Keratinocyte (primary cell): ENCODE results near the gene POU3F1. TPM values are rescaled to one million over a fixed set of nuclear protein-coding genes. Genes with fewer than 3 reads are reported as not detected.

ENCODE experiments used
- DNase-seq: peaks from one replicate; pipeline ENCODE4 v3.0.0-alpha.2; 2011; ENCODE audit warnings: low read depth, missing footprints, low spot score
- FAIRE-seq: peaks from 2 replicates; lab custom pipeline; 2011; peaks lifted over from hg19 to GRCh38; lab: Jason Lieb, UNC
- H2AFZ ChIP-seq: 2 replicates; pipeline ENCODE4 v1.6.0; 2012; ENCODE audit warnings: low read length, control low read depth, inconsistent platforms; ENCODE audit not compliant: control insufficient read depth
- H3K27ac ChIP-seq: 2 replicates; pipeline ENCODE4 v1.5.1; 2011; ENCODE audit warnings: low read length; ENCODE audit not compliant: control insufficient read depth, insufficient read depth
- H3K27me3 ChIP-seq: 3 replicates; pipeline ENCODE4 v1.6.0; 2011; ENCODE audit warnings: low read length; ENCODE audit not compliant: control insufficient read depth, insufficient read depth; ENCODE audit errors: extremely low read depth
- H3K36me3 ChIP-seq, 2 experiments: 2 replicates in 1 of 2; 3 replicates in 1 of 2; pipeline ENCODE4 v1.5.1; 2011; ENCODE audit warnings: low read length in 2 of 2, mild to moderate bottlenecking in 1 of 2; ENCODE audit not compliant: control insufficient read depth in 2 of 2, insufficient read depth in 2 of 2; ENCODE audit errors: extremely low read depth in 1 of 2
- H3K4me1 ChIP-seq: 3 replicates; pipeline ENCODE4 v1.5.1; 2011; ENCODE audit warnings: low read length; ENCODE audit not compliant: control insufficient read depth, insufficient read depth; ENCODE audit errors: extremely low read depth
- H3K4me2 ChIP-seq: 3 replicates; pipeline ENCODE4 v1.6.0; 2011; ENCODE audit warnings: low read depth, low read length; ENCODE audit not compliant: control insufficient read depth, insufficient read depth; ENCODE audit errors: extremely low read depth
- H3K4me3 ChIP-seq, 3 experiments: fragments of 200-600 bp in 1 of 3; sonication (generic) in 1 of 3; 2 replicates in 2 of 3; 3 replicates in 1 of 3; pipeline ENCODE4 v1.5.1; 2011 to 2016; ENCODE audit warnings: low read length in 3 of 3, mild to moderate bottlenecking in 3 of 3, control low read depth in 2 of 3, inconsistent platforms in 1 of 3, low read depth in 1 of 3, mixed read lengths in 1 of 3, mixed run types in 1 of 3, moderate library complexity in 1 of 3; ENCODE audit not compliant: control insufficient read depth in 2 of 3, insufficient read depth in 2 of 3; ENCODE audit errors: extremely low read depth in 1 of 3
- H3K79me2 ChIP-seq: 2 replicates; pipeline ENCODE4 v1.6.0; 2012; ENCODE audit warnings: low read length; ENCODE audit not compliant: control insufficient read depth, insufficient read depth
- H3K9ac ChIP-seq: 3 replicates; pipeline ENCODE4 v1.6.0; 2011; ENCODE audit warnings: low read length; ENCODE audit not compliant: control insufficient read depth, insufficient read depth; ENCODE audit errors: extremely low read depth
- H3K9me1 ChIP-seq: 3 replicates; pipeline ENCODE4 v1.6.0; 2011; ENCODE audit warnings: low read length; ENCODE audit not compliant: control insufficient read depth, insufficient read depth; ENCODE audit errors: extremely low read depth
- H3K9me3 ChIP-seq: 2 replicates; pipeline ENCODE4 v1.5.1; 2012; ENCODE audit warnings: low read depth, low read length; ENCODE audit not compliant: control insufficient read depth
- H4K20me1 ChIP-seq: 3 replicates; pipeline ENCODE4 v1.6.0; 2011; ENCODE audit warnings: low read length; ENCODE audit not compliant: control insufficient read depth, insufficient read depth; ENCODE audit errors: extremely low read depth
- CTCF ChIP-seq, 3 experiments: IDR thresholded peaks in 1 of 3; conservative IDR thresholded peaks in 1 of 3; optimal IDR thresholded peaks in 1 of 3; 2 replicates in 2 of 3; 3 replicates in 1 of 3; pipeline versions ENCODE3 to v1.5.1; 2011; ENCODE audit warnings: low read length in 3 of 3, mild to moderate bottlenecking in 3 of 3, moderate library complexity in 2 of 3, control low read depth in 1 of 3, inconsistent platforms in 1 of 3; ENCODE audit not compliant: insufficient read depth in 2 of 3; ENCODE audit errors: extremely low read depth in 1 of 3
- EZH2 ChIP-seq: IDR thresholded peaks from one replicate; pipeline ENCODE4 v1.6.1; 2012; ENCODE audit warnings: inconsistent platforms, mild to moderate bottlenecking, low read length, moderate library complexity
- dilution Hi-C: fragments of 300-500 bp; cut with MboI; formaldehyde crosslinking; loops from one replicate; pipeline ENCODE4 v1.7.0; 2020; ENCODE audit warnings: low sequenced_read_pairs; ENCODE audit not compliant: extremely low pct_ligation_motif_present
- polyA plus RNA-seq, 5 experiments: library from polyadenylated mRNA; depleted of rRNA in 3 of 5; stranded (reverse) in 3 of 5; stranded (forward) in 1 of 5; unstranded in 1 of 5; fragments of >200 nt; gene quantifications; 1 replicate in 1 of 5; 2 replicates in 3 of 5; 3 replicates in 1 of 5; pipeline versions ENCODE4 v1.2.1 to v1.2.3, GENCODE V29; 2011 to 2012; ENCODE audit warnings: missing spikeins in 2 of 5, low read depth in 1 of 5, low replicate concordance in 1 of 5

POU3F1 gene
- polyA plus RNA-seq, 1 donor (not counting 4 experiments of a cell fraction or from before 2014, with no cell fraction given) = 0.59 TPM

GRCh38 chr1:38084113-38084512 is 37.5 kb upstream of the POU3F1 start:
- Histone ChIP-seq H3K27me3 (no peaks in the 10 kb centered on the region), H3K9me1 (no peaks in the 10 kb centered on the region), H3K36me3 (no peaks in the 10 kb centered on the region), H3K4me3 (no peak overlapping the region), H3K4me1 (no peaks in the 10 kb centered on the region), H3K9ac (no peak overlapping the region), H4K20me1 (no peaks in the 10 kb centered on the region), H3K79me2 (no peaks in the 10 kb centered on the region), H2AFZ (no peak overlapping the region), H3K4me2 (no peak overlapping the region), H3K27ac (no peak overlapping the region), H3K9me3 (no peaks in the 10 kb centered on the region)
- dilution Hi-C loops = no loop called here
- FAIRE-seq (no peak), DNase-seq (no peak)
- TF ChIP-seq CTCF (optimal IDR thresholded peaks at IDR 0.05 in 1 of 3, IDR thresholded peaks at IDR 0.05 in 1 of 3, conservative IDR thresholded peaks at IDR 0.05 in 1 of 3; ENCODE audit: extremely low read depth in 1 of 3, insufficient read depth in 2 of 3, low read length in 3 of 3) = no peak
- TF ChIP-seq EZH2 = no peak

- FAIRE-seq = no peak
These were observed 36.9 kb upstream of the POU3F1 start for GRCh38 chr1:38083541-38083940.

More at GRCh38 chr1:38083541-38083940, 36.9 kb upstream of the POU3F1 start:
- Histone ChIP-seq H3K79me2 (no peaks in the 10 kb centered on the region), H3K36me3 (no peaks in the 10 kb centered on the region), H3K9me1 (no peaks in the 10 kb centered on the region), H3K9ac (no peak overlapping the region), H3K4me1 (no peaks in the 10 kb centered on the region), H3K4me2 (no peak overlapping the region), H4K20me1 (no peaks in the 10 kb centered on the region), H3K9me3 (no peaks in the 10 kb centered on the region), H3K4me3 (no peak overlapping the region), H3K27ac (no peak overlapping the region), H2AFZ (no peak overlapping the region), H3K27me3 (no peaks in the 10 kb centered on the region)
- DNase-seq = no peak
- no peak for TF ChIP-seq EZH2
- no peak for TF ChIP-seq CTCF (optimal IDR thresholded peaks at IDR 0.05 in 1 of 3, IDR thresholded peaks at IDR 0.05 in 1 of 3, conservative IDR thresholded peaks at IDR 0.05 in 1 of 3; ENCODE audit: extremely low read depth in 1 of 3, insufficient read depth in 2 of 3, low read length in 3 of 3)
- dilution Hi-C loops = no loop called here
